IPS-15b (cell line): ENCODE results near the gene NSG1.

Experiments used
- H3K27me3 ChIP-seq: one replicate; pipeline ENCODE4 v1.6.1; 2013; ENCODE audit warnings: low read length; ENCODE audit not compliant: control insufficient read depth, insufficient read depth
- H3K36me3 ChIP-seq: one replicate; pipeline ENCODE4 v1.6.1; 2013; ENCODE audit warnings: low read length; ENCODE audit not compliant: control insufficient read depth, insufficient read depth
- H3K4me1 ChIP-seq: one replicate; pipeline ENCODE4 v1.6.1; 2013; ENCODE audit warnings: mild to moderate bottlenecking, low read length; ENCODE audit not compliant: control insufficient read depth, insufficient read depth
- H3K4me3 ChIP-seq: one replicate; pipeline ENCODE4 v1.5.1; 2013; ENCODE audit warnings: low read depth, low read length
- H3K9ac ChIP-seq: one replicate; pipeline ENCODE4 v1.6.1; 2013; ENCODE audit warnings: low read depth, mild to moderate bottlenecking, low read length
- H3K9me3 ChIP-seq: one replicate; pipeline ENCODE4 v1.6.1; 2013; ENCODE audit warnings: mild to moderate bottlenecking, low read length; ENCODE audit not compliant: control insufficient read depth, insufficient read depth

Gene NSG1

GRCh38 chr4:4390515-4391240 lies 3.8 kb downstream of the NSG1 start:
- H3K27me3 ChIP-seq, result peaks cover 18% of the 10 kb centered on the region
- peaks cover 15% of the 10 kb centered on the region for H3K36me3 ChIP-seq
- no peaks in the 10 kb centered on the region for H3K9me3 ChIP-seq
- H3K9ac ChIP-seq, result no peak overlapping the region
- H3K4me1 ChIP-seq, result no peaks in the 10 kb centered on the region
- no peak overlapping the region for H3K4me3 ChIP-seq

- no peaks in the 10 kb centered on the region for H3K9me3 ChIP-seq
- no peak overlapping the region for H3K4me3 ChIP-seq
- peaks cover 15% of the 10 kb centered on the region for H3K36me3 ChIP-seq
- peaks cover 13% of the 10 kb centered on the region for H3K27me3 ChIP-seq
- H3K9ac ChIP-seq, result no peak overlapping the region
- no peaks in the 10 kb centered on the region for H3K4me1 ChIP-seq
Measured at GRCh38 chr4:4391866-4392265, 5.0 kb downstream of the NSG1 start.

GRCh38 chr4:4392501-4393183 lies 5.7 kb downstream of the NSG1 start:
- Histone ChIP-seq H3K27me3 (peaks cover 13% of the 10 kb centered on the region), H3K4me3 (no peak overlapping the region), H3K4me1 (no peaks in the 10 kb centered on the region)

GRCh38 chr4:4394644-4395043 lies 7.7 kb downstream of the NSG1 start:
- H3K4me3 ChIP-seq, result no peak overlapping the region

More at GRCh38 chr4:4392501-4393183, 5.7 kb downstream of the NSG1 start:
- no peak overlapping the region for H3K9ac ChIP-seq
- H3K9me3 ChIP-seq, result no peaks in the 10 kb centered on the region
- peaks cover 18% of the 10 kb centered on the region for H3K36me3 ChIP-seq

GRCh38 chr4:4395371-4395770 lies 8.5 kb downstream of the NSG1 start:
- no peak overlapping the region for H3K4me3 ChIP-seq
- H3K9me3 ChIP-seq, result no peaks in the 10 kb centered on the region
- peaks cover 17% of the 10 kb centered on the region for H3K36me3 ChIP-seq
- no peak overlapping the region for H3K9ac ChIP-seq
- no peaks in the 10 kb centered on the region for H3K27me3 ChIP-seq
- no peaks in the 10 kb centered on the region for H3K4me1 ChIP-seq

More at GRCh38 chr4:4394644-4395043, 7.7 kb downstream of the NSG1 start:
- H3K4me1 ChIP-seq, result no peaks in the 10 kb centered on the region
- no peaks in the 10 kb centered on the region for H3K9me3 ChIP-seq
- no peak overlapping the region for H3K9ac ChIP-seq
- H3K27me3 ChIP-seq, result no peaks in the 10 kb centered on the region
- peaks cover 18% of the 10 kb centered on the region for H3K36me3 ChIP-seq

- Histone ChIP-seq H3K27me3 (no peaks in the 10 kb centered on the region), H3K36me3 (peaks cover 14% of the 10 kb centered on the region), H3K4me3 (no peak overlapping the region), H3K4me1 (no peaks in the 10 kb centered on the region), H3K9ac (no peak overlapping the region), H3K9me3 (no peaks in the 10 kb centered on the region)
Measured at GRCh38 chr4:4395849-4396627, 9.1 kb downstream of the NSG1 start.

- no peaks in the 10 kb centered on the region for H3K9me3 ChIP-seq
- no peaks in the 10 kb centered on the region for H3K27me3 ChIP-seq
- H3K9ac ChIP-seq, result no peak overlapping the region
- H3K36me3 ChIP-seq, result peaks cover 9% of the 10 kb centered on the region
- H3K4me3 ChIP-seq, result no peak overlapping the region
- H3K4me1 ChIP-seq, result no peaks in the 10 kb centered on the region
Measured at GRCh38 chr4:4396628-4397440, 9.9 kb downstream of the NSG1 start.

- H3K9me3 ChIP-seq, result no peaks in the 10 kb centered on the region
- no peaks in the 10 kb centered on the region for H3K4me1 ChIP-seq
- H3K4me3 ChIP-seq, result no peak overlapping the region
- H3K36me3 ChIP-seq, result peaks cover 3% of the 10 kb centered on the region
- no peaks in the 10 kb centered on the region for H3K27me3 ChIP-seq
- H3K9ac ChIP-seq, result no peak overlapping the region
Measured at GRCh38 chr4:4397441-4397819, 10.5 kb downstream of the NSG1 start.

- H3K4me3 ChIP-seq, result no peak overlapping the region
- H3K36me3 ChIP-seq, result peaks cover 3% of the 10 kb centered on the region
- H3K27me3 ChIP-seq, result no peaks in the 10 kb centered on the region
- H3K4me1 ChIP-seq, result no peaks in the 10 kb centered on the region
- no peaks in the 10 kb centered on the region for H3K9me3 ChIP-seq
- H3K9ac ChIP-seq, result no peak overlapping the region
Measured at GRCh38 chr4:4398430-4398829, 11.5 kb downstream of the NSG1 start.

GRCh38 chr4:4401036-4401435 lies 14.1 kb downstream of the NSG1 start:
- H3K9ac ChIP-seq, result no peak overlapping the region

GRCh38 chr4:4402966-4403365 lies 16.1 kb downstream of the NSG1 start:
- Histone ChIP-seq H3K27me3 (no peaks in the 10 kb centered on the region), H3K36me3 (no peaks in the 10 kb centered on the region), H3K4me3 (no peak overlapping the region)

More at GRCh38 chr4:4401036-4401435, 14.1 kb downstream of the NSG1 start:
- Histone ChIP-seq H3K9me3 (no peaks in the 10 kb centered on the region), H3K36me3 (peaks cover 3% of the 10 kb centered on the region), H3K27me3 (no peaks in the 10 kb centered on the region), H3K4me3 (no peak overlapping the region), H3K4me1 (no peaks in the 10 kb centered on the region)

More at GRCh38 chr4:4402966-4403365, 16.1 kb downstream of the NSG1 start:
- no peak overlapping the region for H3K9ac ChIP-seq
- no peaks in the 10 kb centered on the region for H3K4me1 ChIP-seq
- H3K9me3 ChIP-seq, result no peaks in the 10 kb centered on the region
